Measurements from ENCODE around the gene C22orf39.

DNA sequence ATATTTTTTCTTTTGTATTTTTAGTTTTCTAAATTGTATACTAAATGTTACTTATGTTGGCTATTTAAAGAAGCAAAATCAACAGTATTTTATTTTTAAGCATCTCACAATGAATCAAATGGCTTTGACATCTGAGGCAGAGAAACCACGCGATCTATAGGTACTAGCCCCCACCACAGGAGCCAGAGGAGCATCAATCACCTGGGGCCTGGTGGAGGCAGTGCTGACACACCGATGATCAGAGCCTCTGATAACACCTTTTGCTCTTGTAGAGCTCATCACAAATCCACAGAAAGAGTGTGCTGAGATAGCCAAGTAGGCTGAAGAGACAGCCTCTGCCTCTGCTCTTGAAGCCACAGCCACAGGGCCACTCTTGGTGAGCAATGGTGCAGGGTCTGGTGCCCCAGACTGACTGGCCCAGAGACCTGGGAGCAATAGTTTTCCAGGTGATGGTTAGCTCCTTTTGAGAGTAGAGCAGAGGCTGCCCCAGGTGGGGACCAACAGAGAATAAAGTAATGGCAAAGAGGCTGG, 41.2 kb downstream of the C22orf39 start:
- TF ChIP-seq NFIC (IDR thresholded peaks at IDR 0.05) (no peak), CREB1 (IDR thresholded peaks at IDR 0.05; ENCODE audit: low read depth) (no peak)

Measured in Ishikawa (cell line).